SH-SY5Y (cell line): Measurements from ENCODE around the gene PRDM5.

ENCODE experiments used
- GATA2 ChIP-seq: IDR thresholded peaks from 2 replicates; pipeline ENCODE4 v1.6.1; 2011; ENCODE audit warnings: mild to moderate bottlenecking, low read depth, low read length
- GATA3 ChIP-seq: IDR thresholded peaks from 2 replicates; pipeline ENCODE4 v1.6.1; 2011; ENCODE audit warnings: low read depth, mild to moderate bottlenecking, low read length, moderate library complexity

DNA sequence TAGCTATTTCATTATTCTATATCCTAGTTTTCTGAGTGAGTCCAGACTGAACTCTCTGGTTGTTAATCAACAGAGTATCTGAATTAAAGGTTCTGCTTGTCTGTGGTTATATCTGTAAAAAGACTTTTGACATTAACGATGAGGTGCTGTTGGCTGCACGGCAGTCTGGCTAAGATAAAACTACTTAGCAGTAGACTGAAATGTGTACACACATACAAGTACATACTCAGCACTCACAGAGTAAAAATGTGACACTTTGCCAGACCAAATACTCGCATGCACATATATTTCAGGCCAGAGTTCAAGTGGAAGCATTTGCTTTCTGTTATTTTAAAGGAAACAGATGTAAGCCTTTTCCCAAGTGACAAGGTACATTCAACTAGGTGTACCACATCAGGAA lies 80.5 kb downstream of the PRDM5 start:
- no peak for TF ChIP-seq GATA2
- TF ChIP-seq GATA3 = no peak
